HG02938 (cell line): ENCODE data around the gene CXCL13.
"Not testable (repeated sequence)": the region's sequence is repeated elsewhere in the genome, so short reads cannot be mapped to it uniquely, and the experiment has no call there.

Experiments
- ATAC-seq: cut with Tn5 transposase; IDR thresholded peaks from one replicate; pipeline ENCODE4 v1.9.1; 2021; ENCODE audit warnings: mild to moderate bottlenecking, moderate library complexity; ENCODE audit not compliant: unreplicated experiment

The CXCL13 gene, protein sequence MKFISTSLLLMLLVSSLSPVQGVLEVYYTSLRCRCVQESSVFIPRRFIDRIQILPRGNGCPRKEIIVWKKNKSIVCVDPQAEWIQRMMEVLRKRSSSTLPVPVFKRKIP

DNA sequence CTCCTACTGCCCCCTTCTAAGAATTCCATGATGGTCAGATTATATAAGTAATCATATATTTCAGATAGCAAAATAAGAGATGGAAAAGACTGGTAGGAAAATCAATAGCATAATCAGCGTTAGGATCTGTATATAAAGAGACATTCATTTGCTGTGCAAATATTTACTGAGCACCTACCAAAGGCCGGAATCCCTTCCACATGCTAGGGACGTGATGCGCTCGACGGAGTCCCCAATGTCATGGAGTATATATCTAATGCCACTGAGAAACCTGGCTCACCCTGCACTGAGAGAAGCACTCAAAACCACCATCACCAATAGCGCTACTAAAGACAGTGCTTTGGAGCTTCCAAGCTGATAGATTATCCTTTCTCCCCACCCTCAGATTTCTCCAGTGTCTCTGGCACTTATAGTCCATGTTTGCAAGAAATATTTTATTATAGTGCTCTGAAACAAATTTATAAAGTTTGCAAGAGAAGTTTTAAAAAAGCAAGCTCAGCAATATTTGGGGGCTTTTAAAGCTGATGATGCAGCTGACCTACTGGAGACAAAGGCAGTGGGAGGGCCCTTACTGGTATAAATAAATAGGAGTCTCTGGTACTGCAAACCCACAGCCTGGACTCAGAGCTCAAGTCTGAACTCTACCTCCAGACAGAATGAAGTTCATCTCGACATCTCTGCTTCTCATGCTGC lies at the start of gene CXCL13:
Gene CXCL13, plus strand, starts transcription at position 611 of the 693 bp plus-strand sequence. Its CDS starts 46 bp downstream, at position 657.
- no peak for ATAC-seq

DNA sequence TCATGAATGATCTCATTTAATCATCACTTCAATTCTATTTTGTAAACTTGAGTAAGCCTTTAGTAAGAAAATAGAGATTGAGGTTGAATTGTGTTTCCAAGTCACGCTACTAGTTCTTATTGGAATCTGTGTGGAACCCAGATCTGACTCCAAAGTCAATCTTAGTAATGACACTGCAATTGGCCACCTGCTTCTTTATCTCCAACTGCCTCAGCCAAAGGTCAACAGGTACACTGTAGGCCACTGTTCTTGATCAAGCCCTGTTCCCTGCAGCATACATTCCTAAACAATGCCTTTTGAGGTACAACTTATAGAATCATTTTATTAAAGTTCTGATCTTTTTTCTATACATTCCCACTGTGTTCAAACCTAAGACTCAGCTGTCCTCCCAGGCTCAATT lies 45.5 kb upstream of the CXCL13 start:
- ATAC-seq = no peak

DNA sequence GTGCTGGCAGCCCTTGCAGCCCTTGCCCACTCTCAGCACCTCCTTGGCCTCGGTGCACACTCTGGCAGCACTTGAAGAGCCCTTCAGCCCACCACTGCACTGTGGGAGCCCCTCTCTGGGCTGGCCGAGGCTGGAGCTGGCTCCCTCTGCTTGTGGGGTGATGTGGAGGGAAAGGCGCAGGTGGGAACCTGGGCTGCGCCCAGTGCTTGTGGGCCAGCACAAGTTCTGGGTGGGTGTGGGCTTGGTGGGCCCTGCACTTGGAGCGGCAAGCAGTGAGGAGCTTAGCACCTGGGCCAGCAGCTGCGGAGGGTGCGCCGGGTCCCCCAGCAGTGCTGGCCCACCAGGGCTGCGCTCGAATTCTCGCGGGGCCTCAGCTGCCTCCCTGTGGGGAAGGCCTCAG lies 43.9 kb upstream of the CXCL13 start:
- ATAC-seq = not testable (repeated sequence)

DNA sequence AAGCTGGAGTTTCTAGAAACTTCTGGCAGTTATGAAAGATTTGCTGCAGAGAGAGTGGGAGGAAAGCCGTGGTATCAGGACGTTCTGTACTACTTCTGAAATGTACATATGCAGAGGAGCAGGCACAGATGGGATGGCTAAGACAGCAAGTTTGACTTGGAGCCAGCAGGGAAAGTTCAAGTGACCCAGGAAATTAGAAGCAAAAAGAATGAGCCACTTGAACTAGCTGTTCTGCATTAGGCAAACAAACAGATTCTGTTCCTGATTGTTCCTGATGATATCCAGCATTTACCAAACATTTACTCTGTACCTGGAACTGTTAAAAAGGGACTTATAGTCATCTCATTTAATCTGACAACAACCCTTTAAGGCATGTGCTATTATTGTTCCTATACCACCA lies 41.4 kb upstream of the CXCL13 start:
- no peak for ATAC-seq

DNA sequence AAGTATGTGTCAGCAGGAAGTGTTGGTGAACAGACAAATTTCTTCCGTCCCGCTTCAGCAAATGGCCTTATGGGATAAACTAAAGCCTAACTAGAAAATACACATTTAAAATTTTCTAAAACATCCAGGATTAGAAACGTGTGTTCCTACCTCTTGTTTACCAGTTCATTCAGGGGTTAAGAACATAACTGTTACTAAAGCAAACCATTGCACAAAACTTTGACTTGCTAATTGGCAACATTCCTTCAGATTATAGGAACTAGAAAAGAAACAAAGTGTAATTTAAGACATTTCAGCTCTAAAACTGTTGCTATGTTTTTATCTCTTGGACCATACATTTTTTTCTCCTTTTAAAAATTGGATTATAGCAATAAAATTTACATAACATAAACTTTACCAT lies 39.5 kb upstream of the CXCL13 start:
- ATAC-seq = no peak

DNA sequence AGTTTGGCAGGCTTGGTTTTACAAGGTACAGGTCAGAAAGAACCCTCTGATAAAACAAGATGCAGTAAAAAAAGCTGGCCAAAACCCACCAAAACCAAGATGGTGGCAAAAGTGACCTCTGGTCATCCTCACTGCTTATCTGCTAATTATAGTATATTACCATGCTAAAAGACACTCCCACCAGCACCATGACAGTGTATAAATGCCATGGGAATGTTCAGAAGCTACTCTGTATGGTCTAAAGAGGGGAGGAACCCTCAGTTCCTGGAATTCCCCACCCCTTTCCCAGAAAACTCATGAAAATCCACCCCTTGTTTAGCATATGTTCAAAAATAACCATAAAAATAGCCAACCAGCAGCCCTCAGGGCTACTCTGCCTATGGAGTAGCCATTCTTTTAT lies 38.1 kb upstream of the CXCL13 start:
- no peak for ATAC-seq

DNA sequence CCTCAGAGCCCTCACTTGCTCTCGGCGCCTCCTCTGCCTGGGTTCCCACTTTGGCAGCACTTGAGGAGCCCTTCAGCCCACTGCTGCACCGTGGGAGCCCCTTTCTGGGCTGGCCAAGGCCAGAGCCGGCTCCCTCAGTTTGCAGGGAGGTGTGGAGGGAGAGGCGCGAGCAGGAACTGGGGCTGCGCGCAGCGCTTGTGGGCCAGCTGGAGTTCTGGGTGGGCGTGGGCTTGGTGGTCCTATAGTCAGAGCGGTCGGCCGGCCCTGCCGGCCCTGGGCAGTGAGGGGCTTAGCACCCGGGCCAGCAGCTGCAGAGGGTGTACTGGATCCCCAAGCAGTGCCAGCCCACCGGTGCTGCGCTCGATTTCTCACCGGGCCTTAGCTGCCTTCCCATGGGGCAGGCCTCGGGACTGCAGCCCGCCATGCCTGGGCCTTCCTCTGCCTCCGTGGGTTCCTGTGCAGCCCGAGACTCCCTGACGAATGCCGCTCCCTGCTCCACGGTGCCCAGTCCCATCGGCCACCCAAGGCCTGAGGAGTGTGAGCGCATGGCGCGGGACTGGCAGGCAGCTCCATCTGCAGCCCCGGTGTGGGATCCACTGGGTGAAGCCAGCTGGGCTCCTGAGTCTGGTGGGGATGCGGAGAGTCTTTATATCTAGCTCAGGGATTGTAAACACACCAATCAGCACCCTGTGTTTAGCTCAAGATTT lies 35.0 kb upstream of the CXCL13 start:
- ATAC-seq = not testable (repeated sequence)

DNA sequence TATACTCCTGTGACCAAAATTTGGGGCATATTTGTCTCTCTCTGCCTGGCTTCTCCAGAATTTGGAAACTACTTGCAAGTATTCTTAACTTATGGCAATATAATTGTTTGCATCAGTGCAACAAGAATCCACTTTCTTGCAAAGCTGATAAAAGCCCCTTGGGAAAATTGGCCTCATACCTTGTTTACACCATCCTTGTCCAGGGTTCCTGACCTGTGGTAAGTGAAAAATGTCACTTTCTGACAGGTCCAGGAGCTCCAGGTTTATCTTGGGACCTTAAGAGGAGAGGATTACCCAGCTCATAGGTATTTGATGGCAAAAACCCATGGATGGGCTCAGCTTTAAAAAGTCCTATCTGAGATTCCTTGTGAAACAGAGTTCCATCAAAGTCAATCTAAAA lies 29.3 kb upstream of the CXCL13 start:
- no peak for ATAC-seq

DNA sequence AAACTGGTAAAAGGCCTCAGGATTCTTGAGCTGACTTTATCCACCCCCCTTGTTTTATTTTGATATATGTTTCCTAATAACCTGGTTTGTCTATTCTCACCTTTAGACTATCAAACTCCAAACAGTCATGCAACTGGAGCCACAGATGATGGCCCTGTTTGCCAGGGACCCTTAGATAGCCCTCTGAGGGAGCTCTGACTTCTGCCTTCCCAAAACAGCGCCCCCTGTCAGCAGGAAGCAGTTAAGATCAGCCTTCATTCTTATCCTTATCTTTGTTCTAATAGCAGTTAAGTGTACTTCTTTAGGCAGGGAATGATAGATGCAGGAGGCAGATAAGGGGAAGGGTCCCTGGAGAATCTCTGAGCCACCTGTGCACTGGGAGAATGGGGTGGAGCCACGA lies 27.5 kb upstream of the CXCL13 start:
- no peak for ATAC-seq

DNA sequence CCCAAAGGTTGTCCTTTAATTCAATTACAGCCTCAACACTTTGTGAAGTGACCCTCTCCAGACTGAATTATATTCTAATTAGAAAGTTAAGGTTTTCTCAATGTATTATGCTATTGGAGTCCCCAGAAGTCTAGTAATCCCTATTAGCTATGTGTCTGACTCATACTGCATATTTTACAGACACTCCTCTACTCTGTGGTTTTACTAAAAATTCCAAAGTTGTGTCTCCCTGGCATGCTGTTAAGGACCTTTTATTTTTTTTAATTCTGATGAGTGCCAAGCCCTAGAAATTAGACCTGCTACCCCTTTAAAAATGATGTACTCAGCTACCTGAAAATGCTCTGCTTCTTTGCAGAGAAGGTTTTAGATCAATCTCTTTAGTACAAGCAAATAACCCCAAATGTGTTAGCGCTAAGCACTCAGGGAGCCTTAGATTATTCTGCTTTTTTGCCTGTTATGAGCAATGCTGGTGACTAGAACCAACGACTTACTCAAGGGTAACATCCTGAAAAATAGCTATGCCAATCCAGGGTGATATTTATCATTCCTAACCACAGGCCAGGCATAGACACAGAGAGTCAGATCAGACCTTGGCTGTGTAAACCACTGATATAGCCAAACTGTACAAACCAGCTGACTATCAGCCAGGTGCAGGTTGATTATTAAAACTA lies 26.1 kb upstream of the CXCL13 start:
- ATAC-seq = no peak

DNA sequence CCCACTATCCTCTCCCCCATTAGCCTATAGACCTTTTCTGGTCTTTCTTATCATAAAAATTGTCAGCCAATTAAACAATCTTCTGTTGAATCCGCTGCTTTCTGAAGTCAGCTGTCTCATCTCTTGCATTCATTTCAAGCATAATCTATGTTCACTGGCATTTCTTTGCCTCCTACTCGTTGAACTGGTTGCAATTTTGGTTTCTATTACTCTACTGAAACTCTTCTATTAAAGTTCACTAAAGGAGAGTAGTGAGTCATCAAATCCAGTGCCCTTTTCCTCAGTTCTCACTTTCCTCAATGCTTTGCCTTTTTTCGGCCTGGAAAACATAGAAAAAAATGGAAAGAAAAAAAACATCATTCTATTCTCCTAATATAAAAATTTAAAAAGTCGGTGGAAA lies 23.9 kb upstream of the CXCL13 start:
- peak; percentile 63 for ATAC-seq

DNA sequence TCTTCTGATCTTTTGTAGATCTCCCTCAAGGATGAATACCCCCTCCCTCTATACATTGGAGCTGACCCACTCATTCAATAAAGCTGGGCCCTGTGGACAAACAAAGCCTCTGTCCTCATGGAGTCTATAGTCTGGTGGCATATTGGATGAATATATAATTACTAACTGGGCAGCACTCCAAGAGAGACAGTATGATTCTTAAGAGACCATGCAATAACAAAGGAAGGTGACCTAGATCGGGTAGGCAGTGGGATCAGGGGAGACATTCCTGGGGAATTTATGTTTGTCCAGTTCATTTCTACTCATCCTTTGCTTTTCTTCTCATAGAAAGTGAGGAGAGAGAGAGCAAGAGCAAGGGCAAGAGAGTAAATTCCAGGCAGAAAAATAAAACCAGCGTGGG lies 23.5 kb upstream of the CXCL13 start:
- no peak for ATAC-seq

DNA sequence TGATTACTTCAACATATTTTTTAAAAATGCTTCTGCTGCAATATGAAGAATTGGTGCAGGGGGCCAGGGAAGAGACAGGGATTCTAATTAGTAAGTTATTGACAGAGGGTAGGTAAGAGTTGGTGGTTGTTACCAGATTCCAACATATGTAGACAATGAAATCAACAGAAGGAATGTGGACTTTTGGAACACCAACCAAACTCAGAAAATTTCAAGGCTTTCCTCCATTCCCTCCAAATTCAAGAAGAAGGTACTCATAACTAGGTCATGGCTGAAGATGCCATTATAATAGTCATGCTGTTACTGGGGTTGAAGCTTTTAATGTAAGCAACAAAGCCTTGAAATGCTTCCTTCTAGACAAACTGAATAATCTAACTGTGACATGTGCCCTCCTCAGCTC lies 22.9 kb upstream of the CXCL13 start:
- ATAC-seq = no peak

DNA sequence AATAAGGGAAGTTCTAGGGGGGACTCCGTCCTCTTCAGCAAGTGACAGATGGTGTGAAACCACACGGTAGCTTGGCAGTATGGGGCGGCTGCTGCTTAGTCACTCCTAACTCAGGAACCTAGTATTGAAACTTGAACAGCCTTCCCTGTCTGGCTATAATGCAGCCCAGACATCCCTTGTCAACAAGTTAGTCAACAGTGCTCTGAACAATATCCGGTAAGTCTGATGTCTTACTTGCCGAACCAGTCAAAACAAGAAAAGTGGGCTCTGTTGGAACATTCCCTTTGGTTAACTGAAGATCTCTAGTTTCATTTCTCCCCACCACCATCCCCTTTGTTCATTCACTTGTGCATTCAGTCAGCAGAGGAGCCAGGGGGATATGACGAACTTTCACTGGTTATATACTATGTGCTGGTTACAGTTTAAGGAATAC lies 18.7 kb upstream of the CXCL13 start:
- peak; percentile 97 for ATAC-seq

DNA sequence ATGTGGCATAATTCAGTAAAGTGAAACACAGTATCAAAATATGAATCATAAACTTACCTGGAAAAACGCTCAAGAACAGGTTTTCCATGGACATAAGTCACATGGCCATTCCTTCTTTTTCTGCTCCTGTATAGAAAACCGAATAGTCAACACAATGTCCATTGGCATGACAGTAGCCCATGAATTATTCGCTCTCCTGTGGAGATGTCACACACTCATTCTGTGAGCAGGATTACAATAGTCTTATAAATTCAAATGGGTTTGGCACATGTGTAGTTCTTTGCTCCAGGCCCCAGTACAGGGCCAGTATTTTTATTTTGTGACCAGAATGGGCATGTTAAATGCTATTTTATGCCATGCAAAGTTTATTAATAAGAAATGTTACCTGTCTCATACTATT lies 15.1 kb upstream of the CXCL13 start:
- ATAC-seq = no peak

DNA sequence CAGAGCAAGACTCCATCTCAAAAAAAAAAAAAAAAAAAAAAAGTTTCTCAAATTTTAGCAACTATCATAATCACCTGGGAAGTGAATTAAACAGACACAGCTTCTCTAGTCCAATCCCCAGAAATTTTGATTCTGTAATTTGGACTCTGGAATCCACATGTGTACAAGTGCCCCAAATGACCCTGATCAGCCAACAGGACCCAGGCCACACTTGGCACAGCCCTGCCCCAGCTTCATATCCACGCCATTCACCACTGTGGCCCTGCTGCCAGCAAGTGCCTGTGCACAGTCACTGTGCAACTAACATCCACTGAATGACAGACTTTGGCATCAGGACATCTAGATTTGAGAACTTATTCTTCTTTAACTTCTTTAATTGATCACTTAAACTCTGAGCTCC lies 14.1 kb upstream of the CXCL13 start:
- ATAC-seq = no peak

DNA sequence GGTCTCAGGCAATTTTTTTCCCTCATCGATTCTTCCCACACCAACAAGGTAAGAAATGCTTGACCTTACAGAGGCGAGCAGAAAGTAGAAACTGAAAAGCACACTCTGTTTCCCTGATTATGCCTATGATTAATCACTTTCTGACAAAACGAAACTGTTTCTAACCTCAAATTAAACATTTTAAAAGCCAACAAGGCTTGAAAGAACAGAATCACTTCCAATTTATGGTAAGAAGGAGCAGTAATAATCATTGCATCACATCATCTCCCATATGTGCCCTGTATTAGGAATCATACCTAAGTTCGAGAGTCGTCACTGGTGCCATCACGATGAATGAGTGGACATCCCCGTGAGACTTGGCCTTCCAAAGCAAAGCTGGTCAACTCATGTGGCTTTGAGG lies 12.5 kb upstream of the CXCL13 start:
- ATAC-seq = no peak

DNA sequence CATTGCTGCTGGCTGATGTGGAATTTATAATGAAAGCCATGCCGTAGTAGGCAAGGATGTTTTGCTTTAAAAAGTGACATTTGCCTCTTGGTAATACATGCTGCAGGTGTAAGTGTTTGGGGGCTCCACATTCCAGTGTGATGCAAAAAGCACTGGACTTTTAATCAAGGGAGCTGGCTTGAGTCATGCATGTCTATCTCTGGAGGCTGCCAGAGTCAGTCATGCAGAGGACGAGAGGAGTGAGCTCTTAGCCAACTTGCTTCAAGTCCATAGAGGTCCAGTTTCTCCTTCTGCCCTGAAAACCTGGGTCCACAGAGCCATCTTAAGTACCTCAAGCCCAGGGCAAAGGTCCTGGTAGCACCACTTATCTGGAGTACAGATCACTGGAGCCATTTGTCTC lies 11.6 kb upstream of the CXCL13 start:
- ATAC-seq = no peak

DNA sequence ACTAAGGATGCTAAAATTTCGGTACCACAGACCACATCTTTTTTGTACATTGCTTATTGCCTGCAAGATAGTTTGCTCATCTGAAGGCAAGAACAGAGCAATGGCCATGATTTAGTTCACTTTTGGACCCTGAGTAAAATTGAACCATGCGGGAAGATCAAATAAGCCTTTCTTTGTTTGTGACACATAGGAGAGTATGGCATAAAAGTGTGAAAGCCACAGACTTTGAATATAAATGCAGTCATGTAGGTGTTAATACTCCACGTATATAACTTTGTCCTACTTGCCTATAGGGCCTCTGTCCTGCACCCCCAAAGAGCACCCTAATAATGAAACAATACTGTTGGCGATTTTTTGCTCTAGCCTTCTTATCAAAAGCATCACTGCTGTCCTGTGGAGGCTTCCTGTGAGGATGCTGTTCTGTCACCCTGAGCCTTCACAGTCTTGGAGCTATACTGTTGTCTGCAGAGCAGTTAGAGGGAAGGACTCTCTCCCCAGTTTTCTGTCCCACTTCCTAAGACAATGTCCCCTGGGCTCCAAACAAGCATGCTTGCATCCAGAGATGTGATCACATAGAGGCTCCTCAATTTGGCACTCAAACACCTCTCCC lies 10.2 kb upstream of the CXCL13 start:
- ATAC-seq = no peak

DNA sequence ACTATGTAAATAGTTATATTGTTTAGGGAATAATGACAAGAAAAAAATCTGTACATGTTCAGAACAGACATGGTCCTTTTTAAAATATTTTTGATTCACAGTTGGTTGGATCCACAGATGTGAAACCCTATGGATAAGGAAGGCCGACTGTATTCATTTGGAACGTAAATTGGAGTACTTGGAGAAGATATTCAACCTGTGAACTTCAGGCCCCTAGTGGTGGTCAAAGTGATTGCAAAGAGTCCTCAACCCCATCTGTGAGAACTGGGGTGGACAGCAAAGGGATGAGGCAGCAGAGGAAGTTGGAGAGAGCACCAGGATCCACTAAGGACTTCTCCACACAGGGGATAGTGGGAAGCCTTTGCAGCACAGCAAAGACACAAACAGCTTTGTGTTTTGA lies 6.2 kb upstream of the CXCL13 start:
- no peak for ATAC-seq
